K562 (cell line): ENCODE measurements around the gene PGA3. TPM values are rescaled to one million over a fixed set of nuclear protein-coding genes. Genes with fewer than 3 reads are reported as not detected.

Source experiments
- ARID4B ChIP-seq: sonication (generic); formaldehyde crosslinking; IDR thresholded peaks from 2 replicates; pipeline ENCODE4 v1.8.0; 2022; ENCODE audit warnings: mild to moderate bottlenecking, missing genetic modification reagents
- C11orf30 ChIP-seq: fragments of 450-650 bp; IDR thresholded peaks from 2 replicates; pipeline ENCODE4 v1.6.1; 2016; ENCODE audit warnings: low read depth, mild to moderate bottlenecking
- DLX4 ChIP-seq: fragments of 250-450 bp; sonication (Bioruptor Pico); IDR thresholded peaks from 2 replicates; pipeline ENCODE4 v1.6.1; 2021; ENCODE audit warnings: mild to moderate bottlenecking
- SETDB1 ChIP-seq: IDR thresholded peaks from one replicate; pipeline ENCODE4 v1.6.1; 2012; ENCODE audit warnings: low read length, control low read depth, inconsistent platforms
- ZBTB7A ChIP-seq: IDR thresholded peaks from 2 replicates; pipeline ENCODE4 v1.6.1; 2011; ENCODE audit warnings: low read depth, mild to moderate bottlenecking, low read length, moderate library complexity, borderline replicate concordance; ENCODE audit not compliant: control insufficient read depth
- ZNF217 ChIP-seq: sonication (generic); formaldehyde crosslinking; IDR thresholded peaks from 2 replicates; pipeline ENCODE4 v1.8.0; 2022; ENCODE audit warnings: mild to moderate bottlenecking, missing genetic modification reagents
- ZNF23 ChIP-seq: fragments of 250-450 bp; sonication (Bioruptor Pico); IDR thresholded peaks from 2 replicates; pipeline ENCODE4 v1.4.0; 2020; ENCODE audit warnings: mild to moderate bottlenecking
- polyA plus RNA-seq, 8 experiments: library from polyadenylated mRNA; depleted of rRNA in 4 of 8; stranded (reverse) in 5 of 8; unstranded in 3 of 8; fragments of >200 nt; fragmentation: Nextera tagmentation in 2 of 8; fragmentation: Illumina TruSeq in 1 of 8; extraction: Ambion mirVana in 2 of 8; extraction: Trizol in 1 of 8; gene quantifications; 2 replicates each; pipeline versions ENCODE4 v1.2.1 to v1.2.3, GENCODE V29; 2011 to 2014; ENCODE audit warnings: inconsistent platforms in 1 of 8, missing spikeins in 1 of 8
- total RNA-seq, 7 experiments: library from RNA; depleted of rRNA in 6 of 7; stranded (reverse); fragments of >200 nt in 6 of 7; fragmentation: Illumina TruSeq in 2 of 7; extraction: Trizol in 2 of 7; gene quantifications; 2 replicates each; pipeline versions ENCODE4 v1.2.1 to v1.2.3, GENCODE V29; 2011 to 2021; ENCODE audit warnings: low replicate concordance in 1 of 7

PGA3 gene
- total and polyA plus RNA-seq, 9 of the 15 experiments (the other 6 are each of a cell fraction or from before 2014, with no cell fraction given): 0.15 to 0.18 (median 0.18) TPM; not detected in 6

GRCh38 chr11:61153593-61154095, 49.7 kb upstream of the PGA3 start (continued):
- TF ChIP-seq ZNF23 (CRISPR knock-in tag) (no peak), C11orf30 (no peak), DLX4 (CRISPR knock-in tag) (no peak), ZBTB7A (no peak), ZNF217 (CRISPR knock-in tag) (no peak), ARID4B (CRISPR knock-in tag) (no peak), SETDB1 (no peak)
